ENCODE results near the gene HS1BP3. TPM values are rescaled to one million over a fixed set of nuclear protein-coding genes. Genes with fewer than 3 reads are reported as not detected.

Gene HS1BP3
- total and polyA plus RNA-seq, 2 of the 13 experiments (the other 11 are each of a cell fraction or from before 2014, with no cell fraction given): 15.2 to 22.0 TPM

GRCh38 chr2:20676353-20677215, 25.7 kb upstream of the HS1BP3 start (continued):
- TF ChIP-seq HNF4G (IDR thresholded peaks at IDR 0.05; ENCODE audit: borderline replicate concordance, low read depth, low read length): peak; percentile 98
- TF ChIP-seq HNF4G (CRISPR knock-in tag; IDR thresholded peaks at IDR 0.05; ENCODE audit: borderline replicate concordance, low read depth): peak; percentile 97
- no peak for TF ChIP-seq KLF13 (CRISPR knock-in tag; IDR thresholded peaks at IDR 0.05)
- TF ChIP-seq POLR2G (IDR thresholded peaks at IDR 0.05; ENCODE audit: low read depth, low read length): peak; percentile 49
- peak; percentile 87; the same call in 1 of the 2 replicates for TF ChIP-seq CAMTA2 (CRISPR knock-in tag; IDR thresholded peaks at IDR 0.05; ENCODE audit: borderline replicate concordance)
- TF ChIP-seq NFATC3 (CRISPR knock-in tag; IDR thresholded peaks at IDR 0.05): peak; percentile 3; the same call in 1 of the 2 replicates
- TF ChIP-seq BHLHE40 (IDR thresholded peaks at IDR 0.05; ENCODE audit: low read length): 0 out of 2 replicates have a peak, but pooled peaks have one; percentile 26
- peak; percentile 54 for TF ChIP-seq HNF1A (IDR thresholded peaks at IDR 0.05; ENCODE audit: low read depth)
- peak; percentile 75; the same call in 1 of the 2 replicates for TF ChIP-seq HNF1A (CRISPR knock-in tag; IDR thresholded peaks at IDR 0.05; ENCODE audit: borderline replicate concordance)
- TF ChIP-seq ZNF143 (CRISPR knock-in tag; IDR thresholded peaks at IDR 0.05): peak; percentile 45; the same call in 1 of the 2 replicates
- TF ChIP-seq NFKB2 (CRISPR knock-in tag; IDR thresholded peaks at IDR 0.05; ENCODE audit: borderline replicate concordance): no peak
- TF ChIP-seq, protein P1, sequence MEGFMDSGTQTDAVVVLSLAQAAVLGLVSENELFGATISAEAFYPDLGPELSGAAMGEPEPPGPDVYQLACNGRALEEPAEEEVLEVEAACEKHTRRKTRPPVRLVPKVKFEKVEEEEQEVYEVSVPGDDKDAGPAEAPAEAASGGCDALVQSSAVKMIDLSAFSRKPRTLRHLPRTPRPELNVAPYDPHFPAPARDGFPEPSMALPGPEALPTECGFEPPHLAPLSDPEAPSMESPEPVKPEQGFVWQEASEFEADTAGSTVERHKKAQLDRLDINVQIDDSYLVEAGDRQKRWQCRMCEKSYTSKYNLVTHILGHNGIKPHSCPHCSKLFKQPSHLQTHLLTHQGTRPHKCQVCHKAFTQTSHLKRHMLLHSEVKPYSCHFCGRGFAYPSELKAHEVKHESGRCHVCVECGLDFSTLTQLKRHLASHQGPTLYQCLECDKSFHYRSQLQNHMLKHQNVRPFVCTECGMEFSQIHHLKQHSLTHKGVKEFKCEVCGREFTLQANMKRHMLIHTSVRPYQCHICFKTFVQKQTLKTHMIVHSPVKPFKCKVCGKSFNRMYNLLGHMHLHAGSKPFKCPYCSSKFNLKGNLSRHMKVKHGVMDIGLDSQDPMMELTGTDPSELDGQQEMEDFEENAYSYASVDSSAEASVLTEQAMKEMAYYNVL (CRISPR knock-in tag; IDR thresholded peaks at IDR 0.05; ENCODE audit: borderline replicate concordance): peak; percentile 89; the same call in 1 of the 2 replicates
- peak; percentile 6; the same call in 1 of the 2 replicates for TF ChIP-seq ZNF441 (CRISPR knock-in tag; IDR thresholded peaks at IDR 0.05; ENCODE audit: borderline replicate concordance)
- TF ChIP-seq ZNF414 (CRISPR knock-in tag; IDR thresholded peaks at IDR 0.05): no peak; the same call in 1 of the 2 replicates
- TF ChIP-seq ZNF44 (CRISPR knock-in tag; IDR thresholded peaks at IDR 0.05): 0 out of 2 replicates have a peak, but pooled peaks have one; percentile 14
- TF ChIP-seq, protein P2, sequence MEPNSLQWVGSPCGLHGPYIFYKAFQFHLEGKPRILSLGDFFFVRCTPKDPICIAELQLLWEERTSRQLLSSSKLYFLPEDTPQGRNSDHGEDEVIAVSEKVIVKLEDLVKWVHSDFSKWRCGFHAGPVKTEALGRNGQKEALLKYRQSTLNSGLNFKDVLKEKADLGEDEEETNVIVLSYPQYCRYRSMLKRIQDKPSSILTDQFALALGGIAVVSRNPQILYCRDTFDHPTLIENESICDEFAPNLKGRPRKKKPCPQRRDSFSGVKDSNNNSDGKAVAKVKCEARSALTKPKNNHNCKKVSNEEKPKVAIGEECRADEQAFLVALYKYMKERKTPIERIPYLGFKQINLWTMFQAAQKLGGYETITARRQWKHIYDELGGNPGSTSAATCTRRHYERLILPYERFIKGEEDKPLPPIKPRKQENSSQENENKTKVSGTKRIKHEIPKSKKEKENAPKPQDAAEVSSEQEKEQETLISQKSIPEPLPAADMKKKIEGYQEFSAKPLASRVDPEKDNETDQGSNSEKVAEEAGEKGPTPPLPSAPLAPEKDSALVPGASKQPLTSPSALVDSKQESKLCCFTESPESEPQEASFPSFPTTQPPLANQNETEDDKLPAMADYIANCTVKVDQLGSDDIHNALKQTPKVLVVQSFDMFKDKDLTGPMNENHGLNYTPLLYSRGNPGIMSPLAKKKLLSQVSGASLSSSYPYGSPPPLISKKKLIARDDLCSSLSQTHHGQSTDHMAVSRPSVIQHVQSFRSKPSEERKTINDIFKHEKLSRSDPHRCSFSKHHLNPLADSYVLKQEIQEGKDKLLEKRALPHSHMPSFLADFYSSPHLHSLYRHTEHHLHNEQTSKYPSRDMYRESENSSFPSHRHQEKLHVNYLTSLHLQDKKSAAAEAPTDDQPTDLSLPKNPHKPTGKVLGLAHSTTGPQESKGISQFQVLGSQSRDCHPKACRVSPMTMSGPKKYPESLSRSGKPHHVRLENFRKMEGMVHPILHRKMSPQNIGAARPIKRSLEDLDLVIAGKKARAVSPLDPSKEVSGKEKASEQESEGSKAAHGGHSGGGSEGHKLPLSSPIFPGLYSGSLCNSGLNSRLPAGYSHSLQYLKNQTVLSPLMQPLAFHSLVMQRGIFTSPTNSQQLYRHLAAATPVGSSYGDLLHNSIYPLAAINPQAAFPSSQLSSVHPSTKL (CRISPR knock-in tag; IDR thresholded peaks at IDR 0.05): peak; percentile 93
- no peak; the same call in 1 of the 2 replicates for TF ChIP-seq ZSCAN29 (CRISPR knock-in tag; conservative IDR thresholded peaks at IDR 0.05)

Data from HepG2 (cell line).